Suppressor macrophage treated with lipopolysaccharide for 1 hour (primary cell): ENCODE results near the gene GTSE1.
"Not testable (repeated sequence)": the region's sequence is repeated elsewhere in the genome, so short reads cannot be mapped to it uniquely, and the experiment has no call there.

Experiments
- DNase-seq, 3 donors: peaks; one replicate each; pipeline ENCODE4 v3.0.0-alpha.2; 2020 to 2022

The GTSE1 gene, protein sequence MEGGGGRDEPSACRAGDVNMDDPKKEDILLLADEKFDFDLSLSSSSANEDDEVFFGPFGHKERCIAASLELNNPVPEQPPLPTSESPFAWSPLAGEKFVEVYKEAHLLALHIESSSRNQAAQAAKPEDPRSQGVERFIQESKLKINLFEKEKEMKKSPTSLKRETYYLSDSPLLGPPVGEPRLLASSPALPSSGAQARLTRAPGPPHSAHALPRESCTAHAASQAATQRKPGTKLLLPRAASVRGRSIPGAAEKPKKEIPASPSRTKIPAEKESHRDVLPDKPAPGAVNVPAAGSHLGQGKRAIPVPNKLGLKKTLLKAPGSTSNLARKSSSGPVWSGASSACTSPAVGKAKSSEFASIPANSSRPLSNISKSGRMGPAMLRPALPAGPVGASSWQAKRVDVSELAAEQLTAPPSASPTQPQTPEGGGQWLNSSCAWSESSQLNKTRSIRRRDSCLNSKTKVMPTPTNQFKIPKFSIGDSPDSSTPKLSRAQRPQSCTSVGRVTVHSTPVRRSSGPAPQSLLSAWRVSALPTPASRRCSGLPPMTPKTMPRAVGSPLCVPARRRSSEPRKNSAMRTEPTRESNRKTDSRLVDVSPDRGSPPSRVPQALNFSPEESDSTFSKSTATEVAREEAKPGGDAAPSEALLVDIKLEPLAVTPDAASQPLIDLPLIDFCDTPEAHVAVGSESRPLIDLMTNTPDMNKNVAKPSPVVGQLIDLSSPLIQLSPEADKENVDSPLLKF

DNA sequence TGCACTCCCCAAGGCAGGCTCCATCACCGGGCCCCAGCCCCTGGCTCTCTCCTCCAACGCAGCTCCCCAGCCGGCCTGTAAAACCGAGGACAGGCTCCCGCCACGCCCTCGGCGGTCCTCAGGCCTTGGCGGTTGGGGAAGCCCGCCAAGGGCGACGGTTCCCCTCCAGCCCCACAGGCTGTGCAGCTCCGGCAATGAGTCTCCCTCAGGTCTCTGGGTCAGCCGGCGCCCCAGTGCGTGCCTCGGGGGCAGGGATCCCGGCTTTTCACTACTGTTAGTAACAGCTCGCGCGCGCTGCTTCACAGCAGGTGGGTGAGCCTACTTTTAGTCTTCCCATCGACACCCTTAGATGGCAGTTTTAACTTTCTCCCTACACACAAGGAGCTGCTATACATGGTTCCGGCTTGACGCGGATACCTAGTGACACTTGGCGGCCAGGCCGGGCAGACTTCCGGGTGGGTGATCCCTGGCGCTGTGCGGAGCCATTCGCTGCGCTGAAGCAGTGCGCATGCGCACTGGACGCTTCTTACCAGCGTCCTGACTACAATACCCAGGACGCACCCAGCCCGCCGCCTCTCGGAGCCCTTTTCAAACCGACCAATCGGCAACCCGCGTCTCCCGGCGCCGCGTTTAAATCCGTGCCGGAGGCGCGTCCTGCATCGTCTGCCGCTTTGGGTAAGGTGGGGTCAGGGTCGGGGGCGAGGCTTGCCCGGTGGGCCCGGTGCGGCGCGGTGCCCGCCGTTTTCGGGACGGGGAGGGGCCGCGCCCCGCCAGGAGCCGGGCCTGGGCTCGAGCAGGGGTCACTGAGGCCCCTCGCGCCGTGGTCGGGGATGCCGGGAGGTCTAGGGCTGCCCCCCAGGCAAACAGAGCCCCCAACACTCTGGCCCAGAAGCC is at the start of gene GTSE1:
Gene GTSE1 (plus strand): TSS at position 614 of the 894 bp plus-strand sequence. CDS start 531 bp downstream, outside the sequence.
- peak; percentile 99 for DNase-seq

DNA sequence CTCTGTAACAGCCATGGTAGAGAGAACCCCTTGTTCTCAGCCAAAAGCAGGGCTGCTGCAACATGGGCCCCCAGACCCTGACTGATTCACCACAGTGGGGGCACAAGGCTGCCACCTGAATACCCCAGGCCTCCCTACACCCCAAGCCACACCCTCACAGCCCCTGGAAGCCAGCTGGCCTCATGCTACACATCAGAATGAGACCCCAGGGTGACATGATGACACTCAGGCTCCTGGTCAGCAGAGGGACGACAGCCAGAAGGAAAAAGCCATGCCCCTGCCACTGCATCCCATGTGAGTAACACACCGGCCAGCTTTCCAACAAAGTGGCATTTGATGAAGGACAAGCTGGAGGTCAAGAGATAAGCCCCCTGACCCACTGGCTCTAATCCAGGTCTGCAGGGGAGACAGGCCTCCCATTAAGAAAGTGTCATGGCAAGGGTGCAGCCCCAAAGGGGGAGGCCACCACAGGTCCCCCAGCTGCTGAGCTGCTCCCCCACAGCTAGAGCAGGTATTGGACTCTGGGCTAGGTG is 49.2 kb upstream of the GTSE1 start:
- no peak for DNase-seq

DNA sequence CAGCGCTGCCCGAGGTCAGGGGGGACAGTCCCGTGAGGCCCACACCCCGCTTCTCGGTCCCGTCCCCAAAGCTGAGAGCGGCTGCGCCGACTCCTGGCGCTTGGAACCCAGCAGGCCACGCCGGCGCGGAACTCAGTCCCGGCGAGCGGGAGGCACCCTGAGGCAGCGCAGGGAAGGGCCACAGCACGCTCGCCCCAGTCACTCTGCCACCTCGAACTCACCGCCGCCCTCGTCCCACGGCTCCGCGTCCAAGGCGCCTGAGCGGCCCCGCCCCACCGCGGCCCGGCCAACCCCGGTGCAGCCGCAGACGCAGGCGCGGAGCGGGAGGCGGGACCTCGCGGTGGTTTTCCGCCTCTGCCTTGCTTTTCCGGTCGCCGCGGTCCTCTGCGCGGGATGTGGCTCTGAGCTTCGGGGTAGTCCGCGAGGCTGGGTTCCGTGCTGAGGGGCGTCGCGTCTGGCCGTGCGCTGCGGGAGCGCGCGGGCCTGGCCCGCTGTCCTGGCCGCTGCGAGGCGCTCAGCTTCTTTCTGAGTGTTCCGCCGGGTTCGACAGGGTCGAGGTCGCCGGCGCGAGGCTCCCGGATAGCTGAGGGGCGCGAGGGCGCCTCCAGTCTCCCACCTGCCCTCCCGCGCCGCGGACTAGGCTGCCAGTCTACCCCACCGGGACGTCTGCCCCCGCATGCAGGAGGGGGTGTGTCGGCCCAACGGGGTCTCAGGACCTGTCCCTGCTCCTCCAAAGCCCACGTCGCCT is 46.5 kb upstream of the GTSE1 start, which contains the start of gene CDPF1:
Gene CDPF1 (minus strand): TSS at position 259 of the 748 bp plus-strand sequence. CDS start 2,009 bp downstream, outside the sequence.
- DNase-seq, result peak; percentile 94 to 97 (median 96)

DNA sequence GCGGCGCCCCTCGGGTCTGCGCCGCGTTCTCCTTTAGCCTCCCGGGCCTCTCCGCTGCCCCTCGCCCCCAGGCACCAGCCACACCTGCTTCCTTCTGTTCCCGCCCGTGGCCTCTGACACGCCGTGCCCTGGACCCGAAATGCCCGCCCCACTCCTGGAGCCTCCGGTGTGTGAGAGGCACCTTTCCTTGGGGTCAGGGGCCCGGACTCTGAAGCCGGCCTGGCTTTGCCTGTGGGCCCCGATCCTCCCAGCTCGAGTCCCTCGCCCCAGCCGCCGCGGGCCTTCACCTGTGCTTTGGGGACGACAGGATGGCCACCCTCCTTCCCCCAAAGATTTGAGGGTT is 45.9 kb upstream of the GTSE1 start:
- no peak for DNase-seq

DNA sequence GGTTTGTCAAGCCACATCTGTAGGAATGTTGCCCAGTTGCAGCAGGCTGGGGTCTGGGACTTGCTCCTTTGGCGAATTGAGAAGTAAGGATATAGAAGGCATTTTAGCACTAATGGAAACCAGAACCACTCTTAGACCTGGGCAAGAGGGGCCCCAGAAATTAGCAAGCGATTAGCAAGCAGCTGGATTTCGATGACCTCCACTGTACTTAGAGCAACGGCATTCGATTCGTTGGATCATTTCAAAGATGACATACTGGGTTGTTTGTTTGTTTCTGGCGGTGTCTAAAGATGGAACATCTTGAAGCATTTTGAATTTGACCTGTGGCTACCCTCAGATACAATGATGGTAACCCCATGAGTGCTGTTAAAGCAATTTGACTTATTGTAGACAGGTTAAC is 45.4 kb upstream of the GTSE1 start:
- no peak for DNase-seq

DNA sequence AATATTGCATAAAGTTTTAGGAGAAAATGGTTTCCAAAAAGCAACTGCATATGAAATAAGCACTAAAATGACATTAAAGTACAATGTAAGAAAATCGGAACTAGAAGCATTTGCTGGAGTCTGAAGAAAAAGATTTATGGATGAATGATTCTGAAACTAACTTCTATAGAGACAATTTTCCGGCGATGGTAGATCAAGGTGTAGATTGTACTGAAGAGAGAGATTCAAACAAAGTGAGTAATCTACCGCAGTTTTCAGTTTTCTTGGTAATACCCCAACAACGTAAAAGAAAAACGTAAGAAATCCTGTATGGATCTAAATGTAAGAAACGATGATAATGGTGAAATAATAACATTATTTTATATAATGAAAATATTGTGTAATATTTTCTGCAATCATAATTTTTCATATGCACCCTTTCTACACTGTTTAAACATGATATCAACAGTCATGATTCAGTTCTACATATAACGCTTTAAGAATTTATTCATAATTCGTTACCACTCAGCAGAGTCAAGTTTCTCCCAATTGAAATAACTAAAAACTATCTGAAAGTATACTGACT is 44.8 kb upstream of the GTSE1 start:
- DNase-seq, result no peak

DNA sequence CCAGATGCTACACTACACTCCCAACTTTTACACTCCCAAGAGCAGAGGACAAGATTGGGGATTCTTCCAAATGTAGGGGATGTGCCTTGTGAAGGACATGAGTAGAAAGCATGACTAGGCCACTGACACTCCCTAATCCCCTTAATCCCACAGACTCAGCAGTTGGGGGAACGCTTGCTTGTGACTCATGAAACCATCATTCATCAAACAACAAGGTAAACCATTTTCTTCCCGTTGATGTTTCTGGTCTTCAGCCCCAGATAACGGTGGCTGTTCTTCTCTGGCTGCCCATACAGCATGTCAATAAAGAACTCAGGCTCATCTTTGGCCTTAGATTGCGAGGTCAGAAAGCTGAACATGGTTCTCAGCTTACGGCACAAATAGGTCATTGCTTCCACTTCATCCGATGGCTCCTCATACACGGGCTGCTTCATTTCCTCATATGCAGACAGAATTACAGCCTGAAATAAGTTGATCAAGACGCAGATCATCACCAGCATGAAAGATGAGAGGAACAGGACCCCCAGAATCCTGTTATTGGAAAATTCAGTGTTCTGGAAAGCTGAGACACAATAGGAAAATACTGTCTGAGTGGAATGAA is 40.2 kb upstream of the GTSE1 start:
- peak in 1 of 3 donors; percentile 44 for DNase-seq

DNA sequence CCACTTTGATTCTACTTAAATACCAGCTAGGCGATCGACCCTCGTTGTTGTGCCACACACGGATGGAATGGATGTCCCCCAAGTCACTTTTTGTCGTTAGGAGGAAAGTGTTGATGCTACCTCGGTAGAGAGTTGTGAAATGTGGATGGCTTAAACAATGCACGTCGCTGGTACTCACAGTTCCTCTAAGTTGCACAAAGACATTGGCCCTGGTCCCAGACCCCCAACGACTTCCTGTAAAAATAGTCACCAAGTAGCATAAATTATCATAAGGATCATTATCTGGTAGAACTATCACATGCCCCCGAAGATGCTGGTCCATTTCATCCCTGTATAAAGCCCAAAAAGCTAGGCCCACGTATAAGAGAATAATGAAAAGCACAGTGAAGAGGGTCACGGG is 37.3 kb upstream of the GTSE1 start:
- no peak for DNase-seq

DNA sequence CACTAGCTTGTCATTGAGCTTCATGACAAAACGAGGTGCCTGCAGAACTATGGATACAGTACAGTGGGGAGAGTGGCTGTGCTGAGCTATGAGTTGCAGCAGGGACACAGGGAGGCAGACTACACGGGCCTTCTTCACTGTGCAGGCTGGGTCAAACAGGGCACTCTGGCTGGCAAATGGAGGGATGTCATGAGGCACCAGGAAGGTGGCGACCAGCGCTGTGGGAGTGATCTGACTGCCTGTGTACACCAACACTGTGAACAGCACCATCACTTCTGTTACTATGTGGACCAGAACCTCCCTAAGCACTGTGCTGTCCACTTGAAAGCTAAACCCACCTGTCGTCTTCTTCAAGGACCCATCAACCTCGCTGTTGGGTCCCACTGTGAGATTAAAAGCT is 36.6 kb upstream of the GTSE1 start:
- DNase-seq, result no peak

DNA sequence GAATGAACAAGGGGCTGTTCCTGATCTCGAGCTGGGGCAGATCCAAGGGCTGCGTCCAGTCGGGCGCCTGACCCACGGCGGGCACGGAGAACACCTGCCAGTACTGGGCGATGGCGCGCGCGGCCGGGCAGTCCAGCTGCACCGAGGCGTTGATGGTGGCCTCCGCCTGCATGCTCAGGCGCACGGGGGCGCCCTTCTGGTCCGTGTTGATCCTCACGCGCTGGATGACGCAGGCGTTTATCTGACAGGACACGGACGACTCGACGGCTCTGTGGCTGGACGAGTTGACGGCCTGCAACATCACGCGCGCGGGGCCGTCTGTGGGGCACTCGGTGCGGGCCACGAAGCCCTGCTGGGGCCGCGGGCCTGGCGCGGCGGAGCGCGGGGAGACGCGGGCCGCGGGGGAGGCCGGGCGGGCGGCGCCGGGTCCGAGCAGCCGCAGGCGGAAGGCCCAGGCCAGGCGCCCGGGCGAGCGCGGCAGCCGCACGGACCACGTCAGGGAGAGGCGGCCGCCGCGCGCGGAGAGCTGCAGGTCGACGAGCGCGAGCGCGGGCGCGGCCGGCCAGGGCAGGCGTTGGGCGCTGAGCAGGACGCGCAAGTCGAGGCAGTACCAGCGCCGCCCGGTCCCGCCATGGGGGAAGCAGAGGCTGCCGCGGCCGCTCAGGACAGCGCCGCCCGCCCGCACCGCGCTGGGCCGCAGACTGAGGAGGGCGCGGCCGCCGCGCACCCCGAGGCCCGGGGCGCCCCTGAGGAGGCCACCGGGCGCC is 34.0 kb upstream of the GTSE1 start:
- peak; percentile 73 to 84 (median 73) for DNase-seq

DNA sequence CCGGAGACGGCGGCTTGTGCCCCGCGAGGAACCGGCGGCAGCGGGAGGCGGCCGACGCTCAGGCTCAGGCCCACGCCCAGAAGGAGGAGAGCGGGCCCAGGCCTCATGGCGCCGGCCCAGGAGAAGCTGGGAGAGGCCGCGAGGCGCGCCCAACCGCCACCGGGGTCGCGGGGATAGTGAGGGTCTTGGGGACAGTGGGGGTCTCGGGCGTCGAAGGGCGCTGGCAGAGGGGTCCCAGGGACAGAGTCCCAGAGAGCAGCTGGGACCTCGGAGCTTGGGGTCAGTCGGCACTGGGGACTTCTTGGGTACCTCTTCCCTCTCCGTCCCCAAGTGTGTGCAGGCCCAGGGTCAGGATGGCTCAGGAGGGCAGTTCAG is 33.5 kb upstream of the GTSE1 start, which contains the start of gene PKDREJ:
Gene PKDREJ (minus strand): TSS at position 128 of the 375 bp plus-strand sequence. CDS start 21 bp downstream, at position 107.
- no peak for DNase-seq

DNA sequence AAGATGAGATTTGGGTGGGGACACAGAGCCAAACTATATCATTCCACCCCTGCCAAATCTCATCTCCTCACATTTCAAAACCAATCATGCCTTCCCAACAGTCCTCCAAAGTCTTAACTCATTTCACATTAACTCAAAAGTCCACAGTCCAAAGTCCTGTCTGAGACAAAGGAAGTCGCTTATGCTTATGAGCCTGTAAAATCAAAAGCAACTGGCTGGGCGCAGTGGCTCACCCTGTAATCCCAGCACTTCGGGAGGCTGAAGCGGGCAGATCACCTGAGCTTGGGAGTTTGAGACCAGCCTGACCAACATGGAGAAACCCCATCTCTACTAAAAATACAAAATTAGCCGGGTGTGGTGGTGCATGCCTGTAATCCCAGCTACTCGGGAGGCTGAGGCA is 32.1 kb upstream of the GTSE1 start:
- DNase-seq, result not testable (repeated sequence)

DNA sequence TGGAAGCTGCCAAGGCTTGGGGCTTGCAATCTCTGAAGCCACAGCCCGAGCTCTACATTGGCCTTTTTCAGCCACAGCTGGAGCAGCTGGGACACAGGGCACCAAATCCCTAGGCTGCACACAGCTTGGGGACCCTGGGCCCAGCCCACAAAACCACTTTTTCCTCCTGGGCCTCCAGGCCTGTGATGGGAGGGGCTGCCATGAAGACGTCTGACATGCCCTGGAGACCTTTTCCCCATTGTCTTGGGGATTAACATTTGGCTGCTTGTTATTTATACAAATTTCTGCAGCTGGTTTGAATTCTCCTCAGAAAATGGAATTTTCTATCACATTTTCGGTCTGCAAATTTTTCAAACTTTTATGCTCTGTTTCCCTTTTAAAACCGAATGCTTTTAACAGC is 31.0 kb upstream of the GTSE1 start:
- DNase-seq, result not testable (repeated sequence)

DNA sequence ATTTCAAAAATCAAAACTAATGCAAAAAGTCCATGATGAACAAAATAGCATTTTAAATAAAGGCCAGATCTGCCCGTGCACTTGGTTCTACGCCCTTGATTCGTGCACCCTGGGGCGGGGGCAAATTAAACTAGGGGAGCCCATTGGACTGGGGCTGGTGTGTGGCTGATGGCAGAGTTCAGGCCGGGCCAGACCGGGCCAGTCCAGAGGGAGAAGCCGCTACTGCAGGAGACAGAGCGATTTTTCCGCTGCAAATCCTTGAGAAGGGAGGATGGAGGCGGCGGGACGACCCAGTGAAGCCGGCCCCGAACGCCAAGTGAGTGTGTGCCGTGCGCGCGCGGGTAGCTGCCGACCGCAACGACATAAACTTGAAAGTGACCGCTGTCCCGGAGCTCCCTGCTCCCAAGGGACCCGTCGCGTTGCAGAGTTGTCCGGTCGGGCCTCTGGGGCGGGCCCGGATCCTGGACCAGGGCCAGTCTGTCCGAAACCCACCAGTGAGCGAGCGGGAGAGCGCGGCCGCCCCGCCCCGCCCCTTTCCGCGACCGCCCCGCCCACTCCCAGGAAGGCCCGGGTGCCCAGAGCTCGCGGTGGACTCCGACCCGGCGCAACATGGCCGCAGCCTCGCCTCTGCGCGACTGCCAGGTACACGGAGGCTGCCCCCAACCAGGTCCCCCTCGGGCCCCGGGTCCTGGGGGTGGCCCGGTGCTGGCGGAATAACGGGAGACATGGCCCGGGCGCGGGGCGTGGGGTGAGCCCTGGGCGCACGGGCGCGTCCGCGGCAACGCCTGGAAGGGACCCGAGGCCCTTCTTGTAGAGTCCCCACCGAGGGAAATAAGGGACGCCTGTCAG is 29.0 kb upstream of the GTSE1 start, which contains the start of gene TTC38:
Gene TTC38 (plus strand): TSS at position 578 of the 849 bp plus-strand sequence. CDS start 32 bp downstream, at position 610.
- DNase-seq, result peak; percentile 85 to 94 (median 88)

DNA sequence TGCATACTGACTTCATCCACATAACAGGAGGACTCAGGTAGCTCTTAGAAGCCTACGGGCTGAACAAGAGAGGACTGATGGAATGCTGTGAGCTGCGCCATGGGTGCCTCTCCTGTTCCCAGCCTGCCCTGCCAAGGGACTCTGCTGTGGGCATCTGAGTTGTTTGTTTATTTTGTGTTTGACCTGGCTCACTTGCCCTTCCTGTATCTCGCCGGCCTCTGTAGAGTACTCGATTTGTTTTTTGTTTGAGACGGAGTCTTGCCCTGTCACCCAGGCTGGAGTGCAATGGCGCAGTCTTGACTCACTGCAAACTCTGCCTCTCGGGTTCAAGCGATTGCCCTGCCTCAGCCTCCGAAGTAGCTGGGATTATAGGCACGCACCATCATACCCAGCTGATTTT is 27.1 kb upstream of the GTSE1 start:
- no peak for DNase-seq

DNA sequence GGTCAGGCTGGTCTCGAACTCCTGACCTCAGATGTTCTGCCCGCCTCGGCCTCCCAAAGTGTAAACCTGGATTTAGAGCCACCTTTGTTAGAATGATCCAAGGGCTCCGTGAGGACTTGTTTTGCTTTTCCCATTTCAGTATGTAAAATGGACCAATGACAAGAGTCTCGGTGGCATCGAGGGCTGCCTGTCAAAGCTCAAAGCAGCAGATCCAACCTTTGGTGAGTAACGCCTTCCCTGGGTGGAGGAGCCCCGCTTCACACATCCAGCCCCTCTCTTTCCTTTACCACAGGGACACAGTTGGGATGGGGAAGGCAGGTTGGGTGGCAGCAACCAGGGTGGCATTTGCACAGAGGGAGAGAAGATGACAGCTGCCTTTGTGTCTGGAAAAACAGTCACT is 24.5 kb upstream of the GTSE1 start:
- no peak for DNase-seq

DNA sequence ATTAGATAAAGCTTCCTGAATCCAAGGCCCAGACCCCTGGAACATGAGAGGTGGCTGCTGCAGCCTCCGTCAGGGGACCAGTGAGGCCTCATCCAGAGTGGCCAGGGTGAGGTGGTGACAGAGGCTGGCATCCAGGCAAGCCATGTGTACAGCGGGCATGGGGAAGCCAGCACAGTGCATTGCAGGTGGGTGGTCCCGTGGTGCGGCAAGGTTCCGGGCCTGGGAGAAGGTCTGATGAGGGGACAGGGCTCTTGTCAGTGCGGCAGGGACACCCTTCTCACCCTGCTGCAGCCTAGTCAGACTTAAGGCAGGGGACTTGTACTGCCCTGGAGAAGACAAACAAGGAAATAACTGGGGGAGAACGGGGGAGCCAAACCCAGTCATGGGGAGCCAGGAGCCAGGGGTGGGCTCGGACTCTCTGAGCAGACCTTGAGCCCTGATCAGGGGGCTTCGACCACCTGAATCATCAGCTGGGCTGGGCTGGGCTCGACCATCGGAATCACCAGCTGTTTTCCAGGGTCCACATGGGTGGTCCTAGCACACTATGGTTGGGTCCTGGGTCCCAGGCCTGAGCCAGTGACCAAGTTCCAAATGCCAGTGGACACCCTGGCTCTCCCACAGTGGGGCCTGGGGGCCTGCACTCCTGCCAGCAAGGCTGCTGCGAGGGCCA is 23.8 kb upstream of the GTSE1 start:
- no peak for DNase-seq

DNA sequence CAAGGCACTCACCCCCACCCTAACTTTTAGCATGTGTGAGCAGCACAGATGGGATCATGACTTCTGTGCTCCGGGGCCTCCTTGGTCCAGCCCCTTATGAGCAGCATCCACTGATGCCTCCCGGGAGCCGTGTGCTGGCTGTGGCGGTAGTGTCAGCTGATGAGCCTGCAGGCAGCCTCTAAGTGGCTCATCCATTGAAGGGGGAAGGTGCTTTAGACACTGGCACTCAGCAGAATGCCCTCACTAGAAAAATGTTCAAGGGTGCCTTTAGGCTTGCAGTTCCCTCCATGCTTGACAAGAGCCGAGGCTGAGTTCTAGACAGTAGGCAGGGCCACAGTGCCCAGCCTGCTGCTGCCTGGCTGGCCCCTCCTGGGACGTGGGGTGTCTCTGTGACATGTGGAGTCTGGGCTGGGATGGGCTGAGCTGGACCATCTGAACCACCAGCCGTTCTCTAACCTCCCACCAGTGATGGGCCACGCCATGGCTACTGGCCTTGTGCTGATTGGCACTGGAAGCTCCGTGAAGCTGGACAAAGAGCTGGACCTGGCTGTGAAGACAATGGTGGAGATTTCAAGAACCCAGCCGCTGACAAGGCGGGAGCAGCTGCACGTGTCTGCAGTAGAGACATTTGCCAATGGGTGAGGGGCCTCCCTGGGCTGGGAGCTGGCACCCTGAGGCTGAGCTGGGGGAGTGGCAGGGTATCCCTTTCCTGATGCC is 23.1 kb upstream of the GTSE1 start:
- no peak for DNase-seq
